HG03060 (cell line): Measurements from ENCODE around the gene DACT2.

Experiments
- ATAC-seq: cut with Tn5 transposase; IDR thresholded peaks from one replicate; pipeline ENCODE4 v1.9.1; 2021; ENCODE audit warnings: low read depth, moderate number of reproducible peaks; ENCODE audit not compliant: unreplicated experiment

The DACT2 gene

DNA sequence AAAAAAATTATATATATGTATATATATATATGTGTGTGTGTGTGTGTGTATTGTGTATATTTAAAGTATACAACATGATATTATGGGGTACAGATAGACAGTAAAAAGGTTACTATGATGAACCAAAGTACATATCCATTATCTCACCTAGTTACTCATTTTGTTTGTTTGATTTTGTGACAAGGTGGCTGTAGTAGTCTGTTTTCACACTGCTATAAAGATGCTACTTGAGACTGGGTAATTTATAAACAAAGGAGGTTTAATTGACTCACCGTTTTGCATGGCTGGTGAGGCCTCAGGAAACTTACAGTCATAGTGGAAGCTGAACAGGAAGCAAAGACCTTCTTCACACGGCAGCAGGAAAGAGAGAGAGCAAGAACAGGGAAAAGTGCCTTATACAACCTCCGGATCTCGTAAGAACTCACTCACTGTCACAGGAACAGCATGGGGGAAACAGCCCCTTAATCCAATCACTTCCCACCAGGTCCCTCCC is 30.2 kb upstream of the DACT2 start:
- no peak for ATAC-seq

DNA sequence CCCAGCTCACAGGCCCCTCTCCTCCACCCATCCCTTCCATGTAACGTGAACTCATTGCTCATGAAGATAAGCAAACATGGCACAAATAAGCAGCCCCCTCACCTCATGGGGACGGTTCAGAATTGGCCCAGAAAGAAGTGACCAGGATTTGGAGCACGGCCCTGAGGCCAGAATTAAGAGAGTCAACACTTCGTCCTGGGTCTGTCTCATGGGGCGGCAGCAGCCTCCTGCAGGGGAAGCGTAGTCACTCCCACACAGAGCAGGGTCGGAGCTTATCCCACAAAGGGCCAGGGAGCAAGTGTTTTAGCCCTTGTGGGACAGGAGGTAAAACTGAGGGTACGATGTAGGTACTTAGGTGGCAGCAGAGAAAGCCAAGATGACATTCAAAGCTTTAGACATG is 28.6 kb upstream of the DACT2 start:
- no peak for ATAC-seq

DNA sequence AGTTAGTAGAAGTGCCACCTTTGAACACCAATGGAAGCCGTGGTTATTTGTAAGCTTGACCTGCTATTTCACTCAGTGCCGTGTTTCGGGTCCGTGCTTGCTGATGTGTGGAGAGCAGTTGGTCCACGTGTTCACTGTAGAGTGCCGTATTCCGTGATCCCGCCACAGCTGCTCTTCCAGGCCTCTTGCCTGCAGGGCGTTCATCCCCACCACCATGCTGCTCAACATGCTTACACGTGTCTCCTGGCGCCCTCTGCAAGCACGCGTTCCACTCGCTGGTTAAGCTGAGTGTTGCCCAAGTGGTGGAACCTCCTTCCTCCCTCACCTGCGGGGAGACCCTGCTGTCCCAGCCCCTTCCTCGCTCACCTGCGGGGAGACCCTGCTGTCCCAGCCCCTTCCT is 28.0 kb upstream of the DACT2 start:
- no peak for ATAC-seq

DNA sequence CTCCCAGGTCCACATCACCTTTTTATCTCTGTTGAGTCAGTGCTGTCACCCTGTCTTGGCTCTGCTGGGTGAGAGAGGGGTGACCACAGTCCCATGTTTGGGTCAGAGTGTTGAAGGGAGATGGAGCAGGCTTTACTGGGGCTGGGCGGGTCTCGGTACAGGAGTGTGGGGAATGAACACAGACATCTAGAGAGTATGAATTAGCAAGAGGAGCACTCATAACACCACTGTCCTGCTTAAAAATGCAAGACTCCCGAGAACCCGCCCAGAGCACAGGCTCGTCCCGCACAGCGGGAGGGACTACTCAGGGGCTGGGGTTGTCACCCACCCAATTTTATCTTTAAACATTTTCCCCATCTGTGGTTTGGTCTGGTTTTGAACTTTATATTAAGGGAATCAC is 27.5 kb upstream of the DACT2 start:
- no peak for ATAC-seq

DNA sequence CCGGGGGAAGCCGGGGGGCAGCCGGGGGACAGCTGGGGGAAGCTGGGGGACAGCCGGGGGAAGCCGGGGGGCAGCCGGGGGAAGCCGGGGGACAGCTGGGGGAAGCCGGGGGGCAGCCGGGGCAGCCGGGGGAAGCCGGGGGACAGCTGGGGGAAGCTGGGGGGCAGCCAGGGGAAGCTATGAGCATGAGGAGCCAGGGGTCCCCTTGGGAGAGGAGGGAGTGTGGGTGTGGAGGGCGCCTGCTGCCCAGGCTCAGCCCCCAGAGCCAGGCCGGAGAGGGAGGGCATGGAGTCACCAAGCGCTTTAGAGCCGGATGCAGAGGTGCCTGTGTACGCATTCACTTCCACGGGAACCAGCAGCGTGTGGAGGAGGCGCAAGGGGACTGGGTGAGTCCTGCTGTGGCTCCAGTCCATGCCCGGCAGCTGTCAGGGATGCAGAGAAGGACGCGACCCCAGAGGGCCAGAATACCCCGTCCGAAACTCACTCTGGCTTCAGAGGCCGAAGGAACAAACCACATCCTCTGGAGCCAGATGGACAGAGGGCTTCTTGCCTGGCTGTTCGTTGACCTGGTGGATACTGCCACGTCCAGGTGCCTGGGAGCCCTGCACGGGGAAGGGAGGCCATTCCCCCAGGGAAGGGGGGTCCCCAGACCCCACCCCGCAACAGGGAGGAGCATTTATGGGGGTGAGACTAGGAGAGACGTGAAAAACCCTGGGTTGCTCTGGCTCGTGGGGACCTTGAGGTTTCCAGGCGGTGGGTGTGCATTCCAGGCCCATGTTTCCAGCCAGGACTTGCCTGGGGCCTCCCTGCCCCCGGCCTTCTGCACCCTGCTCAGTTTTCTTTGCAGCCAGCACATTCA is 26.5 kb upstream of the DACT2 start:
- no peak for ATAC-seq

DNA sequence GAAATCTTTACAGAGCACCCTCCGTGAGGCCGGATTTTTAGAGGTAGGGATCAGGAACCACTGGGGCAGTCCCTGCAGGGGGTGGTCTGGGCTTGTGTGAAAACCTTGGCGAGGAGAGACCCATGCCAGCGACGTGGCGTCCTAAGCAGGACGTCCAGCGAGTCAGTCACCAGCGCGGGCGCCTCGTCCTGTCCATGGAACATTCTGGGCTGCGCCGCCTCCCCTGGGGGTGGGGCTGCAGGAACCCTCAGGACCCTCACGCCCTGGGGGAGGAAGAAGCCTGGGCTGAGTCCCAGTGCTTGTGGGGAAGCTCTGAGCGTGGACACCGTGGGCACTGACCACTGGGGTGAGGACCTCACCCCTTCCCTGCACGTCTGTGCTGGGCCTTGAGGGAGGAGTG is 25.7 kb upstream of the DACT2 start:
- ATAC-seq: no peak

DNA sequence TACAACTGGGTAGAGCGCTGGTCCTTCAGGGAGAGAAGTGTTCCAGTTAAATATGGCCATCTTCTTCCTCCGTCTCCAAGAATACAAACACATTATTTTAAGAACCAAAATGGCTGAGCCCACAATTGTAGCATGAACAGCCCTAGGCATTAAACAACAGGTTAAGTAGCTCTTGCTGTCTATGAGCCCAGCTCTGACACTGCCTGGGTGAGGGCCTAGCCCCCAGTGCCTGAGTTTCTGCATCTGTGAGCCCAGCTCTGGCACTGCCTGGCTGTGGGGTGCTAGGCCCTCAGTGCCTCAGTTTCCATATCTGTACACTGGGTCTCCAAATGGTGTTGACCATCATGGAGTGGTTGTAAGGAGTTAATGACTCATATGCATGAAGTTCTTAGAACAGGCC is 24.8 kb upstream of the DACT2 start:
- ATAC-seq: no peak

DNA sequence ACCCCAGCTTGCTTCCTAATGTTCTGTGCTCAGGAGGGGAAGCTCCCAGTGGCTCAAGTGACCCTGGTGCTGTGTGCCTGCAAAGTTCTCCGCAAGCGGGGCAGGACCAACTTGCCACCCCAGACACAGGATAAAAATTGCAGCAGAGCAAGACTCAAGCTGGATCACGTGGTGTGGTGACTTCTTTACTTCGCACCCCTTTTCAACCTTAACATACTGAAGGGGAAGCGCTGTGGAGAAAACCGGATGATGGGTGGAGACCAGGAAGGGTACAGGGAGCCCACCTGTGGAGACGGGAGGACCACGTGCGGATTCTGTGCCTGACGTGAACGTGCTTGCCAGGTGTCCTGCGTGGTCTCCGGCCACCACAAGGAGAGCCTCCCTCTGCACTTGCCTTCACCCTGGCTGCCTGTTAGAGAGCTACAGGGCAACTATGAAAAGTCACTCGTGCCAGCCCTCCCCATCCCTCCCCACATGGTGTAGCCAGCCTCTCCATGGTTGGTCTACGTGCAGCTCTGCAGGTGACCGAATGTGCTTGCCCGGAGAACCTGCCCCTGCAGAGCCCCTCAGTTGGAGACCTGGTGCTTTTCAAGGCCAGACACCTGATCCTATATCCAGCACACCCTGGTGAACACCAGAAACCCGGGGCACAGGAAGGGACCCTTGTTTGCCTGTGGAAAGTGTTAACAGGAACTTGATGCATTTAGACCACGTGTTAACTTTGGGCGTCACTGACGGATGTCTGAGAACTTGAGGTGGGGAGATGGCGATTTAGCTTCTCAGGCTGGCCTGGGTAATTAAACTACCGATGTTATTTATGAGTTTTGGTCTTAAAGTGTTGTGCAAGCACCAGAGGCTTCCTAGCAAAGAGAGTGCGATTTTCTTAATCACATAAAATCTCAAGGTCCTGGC is 23.9 kb upstream of the DACT2 start:
- no peak for ATAC-seq

DNA sequence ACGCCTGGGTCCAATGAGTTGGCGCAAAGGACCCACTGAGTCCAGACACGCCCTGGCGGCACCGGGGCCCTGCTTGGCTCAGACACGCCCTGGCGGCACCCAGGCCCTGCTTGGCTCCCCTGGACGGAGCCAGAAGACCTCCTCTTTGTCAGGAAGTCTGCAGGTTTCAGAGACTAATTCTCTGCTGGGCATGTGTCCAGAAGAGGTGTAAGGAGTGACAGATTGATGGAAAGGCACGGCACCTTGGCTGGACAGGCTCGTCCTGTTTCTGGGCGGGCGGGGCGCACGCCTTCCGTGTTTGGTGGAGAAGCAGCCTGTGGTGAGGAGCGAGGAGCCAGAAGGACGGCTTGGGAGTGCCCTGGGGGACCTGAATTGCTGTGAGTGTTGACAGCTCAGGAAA is 23.1 kb upstream of the DACT2 start:
- ATAC-seq: no peak

DNA sequence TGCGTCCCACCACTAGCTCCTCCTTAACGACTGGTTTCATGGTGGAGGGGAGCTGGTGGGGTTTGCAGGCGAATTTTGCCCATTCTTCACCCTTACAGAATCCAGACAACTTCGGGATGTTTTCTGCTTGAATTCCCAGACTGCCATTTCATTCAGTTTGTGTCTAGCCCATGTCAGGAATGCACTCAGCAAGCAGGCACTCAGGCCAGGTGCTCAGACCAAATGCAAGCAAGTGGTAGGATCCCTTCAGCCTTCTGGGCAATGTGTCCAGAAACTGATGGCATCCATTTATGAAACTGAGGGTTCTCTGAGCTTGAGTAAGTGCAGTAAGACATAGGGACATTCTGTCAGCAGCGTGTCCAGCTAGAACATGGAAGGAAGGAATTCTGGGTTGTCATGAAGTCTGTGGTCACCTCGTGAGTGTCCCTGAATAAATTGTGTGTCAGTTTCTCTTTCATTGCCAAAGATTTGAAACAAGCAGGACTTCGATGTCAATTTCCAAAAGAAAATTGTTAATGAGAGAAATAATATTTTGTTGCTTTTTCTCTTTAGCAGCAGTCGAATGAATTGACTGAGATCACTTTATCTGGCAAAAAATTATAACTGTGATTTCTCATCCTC is 21.8 kb upstream of the DACT2 start:
- ATAC-seq: no peak

DNA sequence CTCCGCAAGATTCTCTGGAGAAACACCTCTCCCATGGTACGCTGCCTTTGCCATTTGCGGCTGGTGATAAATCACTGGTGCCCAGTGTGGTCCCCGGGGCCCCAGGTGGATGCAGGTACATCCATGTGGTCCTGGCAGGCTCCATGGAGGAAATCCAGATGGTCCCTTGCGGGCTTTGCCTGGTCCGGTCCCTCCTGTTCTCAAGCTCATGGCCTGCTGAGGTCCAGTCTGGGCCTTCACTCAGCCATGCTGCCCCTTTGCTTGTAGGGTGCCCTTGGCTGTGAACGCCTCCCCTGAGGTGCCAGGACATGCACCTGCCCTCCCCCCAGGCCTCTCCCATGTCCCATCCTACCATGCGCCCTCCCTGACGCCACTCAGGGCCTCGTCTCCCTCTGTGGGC is 21.2 kb upstream of the DACT2 start:
- ATAC-seq: no peak

DNA sequence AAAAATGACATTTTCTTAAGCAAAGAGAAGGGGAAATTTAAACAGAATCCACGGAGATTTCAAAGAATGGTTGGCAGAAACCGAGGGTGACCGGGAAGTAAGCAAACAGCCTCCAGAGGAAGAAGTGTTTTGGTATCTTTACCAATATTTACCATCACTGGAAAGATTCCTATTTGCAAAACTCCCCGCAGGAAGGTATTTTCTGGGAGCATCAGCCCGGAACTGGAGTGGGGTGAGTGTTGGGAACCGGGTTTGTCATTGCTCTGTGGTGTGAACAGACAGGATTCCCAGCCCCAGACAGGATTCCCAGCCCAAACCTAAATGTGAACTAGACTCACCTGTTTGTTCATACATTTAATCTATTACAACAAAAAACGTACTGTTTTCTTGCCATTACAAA is 19.2 kb upstream of the DACT2 start:
- no peak for ATAC-seq

DNA sequence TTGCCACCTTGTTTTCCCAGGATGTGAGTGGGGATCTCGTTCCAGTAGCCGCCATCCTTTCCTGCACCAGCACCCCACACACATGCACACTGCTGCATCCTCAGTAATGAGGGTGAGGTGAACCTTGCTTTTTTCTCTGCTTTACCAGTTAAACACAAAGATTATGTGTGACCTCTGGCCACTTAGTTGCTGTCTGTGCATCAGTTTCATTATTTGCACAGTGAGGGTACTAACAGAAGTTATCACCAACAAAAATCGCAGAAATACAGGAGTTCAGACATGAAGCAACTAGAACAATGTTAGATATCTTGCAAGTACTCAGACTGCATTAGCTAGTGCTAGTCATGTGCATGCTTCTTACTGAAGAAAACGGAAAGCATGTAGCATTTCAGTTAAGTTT is 17.4 kb upstream of the DACT2 start:
- no peak for ATAC-seq

DNA sequence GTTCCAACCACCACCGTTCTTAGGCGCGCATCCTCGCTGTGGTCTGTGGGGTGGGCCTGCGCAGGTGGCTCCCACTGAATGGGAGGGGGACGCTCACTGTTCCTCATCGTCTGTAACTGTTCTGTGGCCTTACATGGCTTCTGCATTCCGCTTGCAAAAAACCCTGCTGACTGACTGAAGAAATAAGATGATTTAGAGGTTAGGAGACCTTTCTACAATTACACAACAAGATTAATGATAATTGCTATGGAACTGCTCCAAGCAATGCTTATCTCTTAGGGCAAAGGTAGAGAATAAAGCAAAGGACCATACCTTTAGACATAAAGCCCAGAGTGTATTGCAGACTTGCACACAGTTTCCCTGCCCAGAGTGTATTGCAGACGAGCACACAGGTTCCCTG is 14.4 kb upstream of the DACT2 start:
- ATAC-seq: no peak

DNA sequence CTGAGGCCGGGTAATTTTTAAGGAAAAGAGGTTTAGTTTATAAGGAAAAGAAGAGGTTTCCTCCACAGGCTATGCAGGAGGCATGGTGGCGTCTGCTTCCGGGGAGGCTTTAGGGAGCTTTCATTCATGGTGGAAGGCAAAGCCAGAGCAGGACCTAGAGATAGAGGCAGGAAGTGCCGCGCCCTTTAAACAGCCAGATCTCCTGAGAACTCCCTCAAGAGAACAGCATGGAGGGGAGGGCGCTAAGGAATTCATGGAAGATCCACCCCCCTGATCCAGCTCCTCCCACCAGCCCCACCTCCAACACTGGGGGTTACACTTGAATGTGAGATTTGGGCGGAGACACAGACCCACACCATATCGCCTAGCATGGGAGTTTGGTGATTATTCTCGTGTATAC is 13.9 kb upstream of the DACT2 start:
- no peak for ATAC-seq

DNA sequence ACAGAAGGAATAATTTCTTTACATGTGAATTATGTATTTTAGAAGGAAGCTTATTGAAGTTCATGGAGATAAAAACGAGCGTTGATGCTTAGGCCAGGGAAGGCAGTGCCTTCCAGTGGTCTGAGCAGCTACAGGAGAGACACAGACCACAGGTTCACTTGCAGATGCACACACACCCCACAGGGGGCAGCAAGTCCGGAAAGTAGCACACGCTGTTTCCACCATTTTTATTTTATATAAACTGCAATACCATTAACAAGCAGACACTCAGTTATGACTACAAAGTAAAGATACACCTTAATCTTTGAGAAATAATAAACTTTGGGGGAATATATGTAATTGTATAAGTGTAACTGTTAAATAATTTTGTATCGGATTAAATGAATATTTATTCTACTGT is 13.5 kb upstream of the DACT2 start:
- ATAC-seq: no peak

DNA sequence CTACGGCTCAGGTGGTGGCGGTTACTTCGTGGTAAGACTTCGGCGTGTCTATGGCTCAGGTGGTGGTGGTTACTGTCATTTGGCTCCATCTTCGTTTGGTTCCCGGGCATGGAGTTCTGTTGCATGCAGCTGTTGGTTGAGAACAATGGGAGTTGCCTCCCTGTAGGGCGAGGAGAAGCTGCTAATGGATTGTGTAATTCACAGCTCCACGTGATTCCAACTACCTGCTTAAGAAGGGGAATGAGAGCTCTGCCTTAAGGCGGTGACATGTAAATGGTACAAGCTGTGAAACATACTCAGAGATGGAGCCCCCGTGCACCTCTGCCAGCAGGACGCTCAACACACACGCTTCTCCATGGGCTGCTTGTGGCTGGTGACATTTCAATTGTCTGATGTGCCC is 12.4 kb upstream of the DACT2 start:
- no peak for ATAC-seq

DNA sequence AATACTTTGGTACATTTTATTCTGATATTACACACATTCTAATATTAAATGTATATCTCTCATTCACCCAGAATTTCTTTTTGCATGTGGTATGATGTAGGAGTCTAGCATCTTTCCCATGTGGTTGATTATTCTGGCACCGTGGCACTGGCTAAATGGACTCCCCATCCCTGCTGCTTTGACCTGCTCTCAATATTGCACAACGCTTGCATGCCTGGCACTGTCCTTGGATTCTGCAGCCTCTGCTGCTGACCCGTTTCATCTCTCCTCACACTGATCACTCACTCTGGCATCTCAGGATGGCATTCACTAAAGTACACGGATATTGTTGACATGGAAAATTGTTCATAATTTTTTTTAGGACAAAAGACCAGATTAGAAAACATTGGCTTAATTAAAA is 11.5 kb upstream of the DACT2 start:
- no peak for ATAC-seq

DNA sequence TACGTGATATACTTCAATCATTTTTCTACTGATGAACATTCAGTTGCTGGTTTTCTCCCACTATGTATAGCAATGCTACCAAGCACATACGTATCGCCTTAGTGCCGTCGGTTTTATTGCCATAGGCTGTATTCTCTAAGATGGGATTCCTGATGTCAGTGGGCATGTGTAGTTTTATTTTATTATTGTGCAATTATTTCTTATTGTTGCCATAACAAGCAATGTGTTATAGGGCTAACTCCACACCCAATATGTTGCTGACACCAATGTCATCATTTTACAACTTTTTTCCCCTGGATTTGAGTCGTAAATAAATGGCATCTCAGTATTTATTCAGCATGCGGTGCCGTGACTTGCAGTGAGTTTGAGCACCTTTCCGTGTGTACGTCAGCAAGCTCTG is 10.8 kb upstream of the DACT2 start:
- ATAC-seq: no peak

DNA sequence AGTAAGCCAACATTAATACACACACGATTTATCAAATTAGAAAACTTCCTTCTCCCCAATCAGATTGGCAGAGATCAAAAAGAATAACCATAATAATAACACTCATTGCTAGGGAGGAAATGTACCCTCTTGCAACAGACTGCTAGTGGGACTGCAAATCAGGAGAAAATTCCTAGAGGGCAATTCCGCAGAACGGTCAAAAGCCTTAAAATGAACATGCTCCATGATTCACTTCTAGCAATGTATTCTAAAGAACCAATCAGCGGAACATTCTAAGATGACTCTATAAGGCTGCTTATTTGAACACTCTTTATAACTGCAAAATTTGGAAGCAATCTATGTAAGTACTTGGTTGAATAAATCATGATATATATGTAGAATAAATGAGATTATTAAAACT is 8.5 kb upstream of the DACT2 start:
- no peak for ATAC-seq
